DMS79 treated with DMSO at 0.1 percent for 48 hours (cell line): ENCODE results near the gene NUDT6.
"Not testable (repeated sequence)": the region's sequence is repeated elsewhere in the genome, so short reads cannot be mapped to it uniquely, and the experiment has no call there.

Source experiments
- DNase-seq: peaks from one replicate; lab custom pipeline; 2025; lab: John Stamatoyannopoulos, UW

Gene NUDT6

GRCh38 chr4:122875949-122876348 lies 46.4 kb downstream of the NUDT6 start:
- no peak for DNase-seq

- no peak for DNase-seq
These were observed 48.4 kb downstream of the NUDT6 start for GRCh38 chr4:122873821-122874593.

- no peak for DNase-seq
These were observed 49.3 kb downstream of the NUDT6 start for GRCh38 chr4:122873146-122873545.

- not testable (repeated sequence) for DNase-seq
These were observed 54.2 kb downstream of the NUDT6 start for GRCh38 chr4:122868235-122868634.

GRCh38 chr4:122865425-122865824 lies 57.0 kb downstream of the NUDT6 start:
- DNase-seq, result no peak

GRCh38 chr4:122863639-122864038 lies 58.8 kb downstream of the NUDT6 start:
- no peak for DNase-seq

GRCh38 chr4:122861172-122861943 lies 61.0 kb downstream of the NUDT6 start:
- DNase-seq, result no peak

GRCh38 chr4:122858705-122859104 lies 63.7 kb downstream of the NUDT6 start:
- no peak for DNase-seq

- DNase-seq, result no peak
These were observed 65.2 kb downstream of the NUDT6 start for GRCh38 chr4:122857160-122857559.

GRCh38 chr4:122855353-122855890 lies 67.0 kb downstream of the NUDT6 start:
- DNase-seq, result no peak

GRCh38 chr4:122854447-122855352 lies 67.7 kb downstream of the NUDT6 start:
- no peak for DNase-seq

- DNase-seq, result no peak
These were observed 70.8 kb downstream of the NUDT6 start for GRCh38 chr4:122851568-122851967.

- DNase-seq, result not testable (repeated sequence)
These were observed 72.6 kb downstream of the NUDT6 start for GRCh38 chr4:122849789-122850188.

GRCh38 chr4:122847931-122848330 lies 74.5 kb downstream of the NUDT6 start:
- DNase-seq, result no peak

- DNase-seq, result no peak
These were observed 76.6 kb downstream of the NUDT6 start for GRCh38 chr4:122845760-122846159.

GRCh38 chr4:122845066-122845465 lies 77.3 kb downstream of the NUDT6 start:
- DNase-seq, result no peak

GRCh38 chr4:122844391-122844790 lies 78.0 kb downstream of the NUDT6 start:
- not testable (repeated sequence) for DNase-seq

- no peak for DNase-seq
These were observed 79.3 kb downstream of the NUDT6 start for GRCh38 chr4:122842984-122843531.
